Ishikawa (cell line): ENCODE measurements around the gene SLC5A12.

Experiments
- EP300 ChIP-seq: IDR thresholded peaks from 2 replicates; pipeline ENCODE4 v1.6.1; 2012; ENCODE audit warnings: borderline replicate concordance
- RAD21 ChIP-seq: IDR thresholded peaks from 2 replicates; pipeline ENCODE4 v1.6.1; 2012; ENCODE audit warnings: low read depth
- TF ChIP-seq, protein P1 (sequence below): IDR thresholded peaks from 2 replicates; pipeline ENCODE4 v1.6.1; 2012; ENCODE audit warnings: low read depth, mild to moderate bottlenecking

GRCh38 chr11:26665036-26665435 is 56.8 kb downstream of the SLC5A12 start:
- TF ChIP-seq RAD21 = no peak
- TF ChIP-seq, protein P1, sequence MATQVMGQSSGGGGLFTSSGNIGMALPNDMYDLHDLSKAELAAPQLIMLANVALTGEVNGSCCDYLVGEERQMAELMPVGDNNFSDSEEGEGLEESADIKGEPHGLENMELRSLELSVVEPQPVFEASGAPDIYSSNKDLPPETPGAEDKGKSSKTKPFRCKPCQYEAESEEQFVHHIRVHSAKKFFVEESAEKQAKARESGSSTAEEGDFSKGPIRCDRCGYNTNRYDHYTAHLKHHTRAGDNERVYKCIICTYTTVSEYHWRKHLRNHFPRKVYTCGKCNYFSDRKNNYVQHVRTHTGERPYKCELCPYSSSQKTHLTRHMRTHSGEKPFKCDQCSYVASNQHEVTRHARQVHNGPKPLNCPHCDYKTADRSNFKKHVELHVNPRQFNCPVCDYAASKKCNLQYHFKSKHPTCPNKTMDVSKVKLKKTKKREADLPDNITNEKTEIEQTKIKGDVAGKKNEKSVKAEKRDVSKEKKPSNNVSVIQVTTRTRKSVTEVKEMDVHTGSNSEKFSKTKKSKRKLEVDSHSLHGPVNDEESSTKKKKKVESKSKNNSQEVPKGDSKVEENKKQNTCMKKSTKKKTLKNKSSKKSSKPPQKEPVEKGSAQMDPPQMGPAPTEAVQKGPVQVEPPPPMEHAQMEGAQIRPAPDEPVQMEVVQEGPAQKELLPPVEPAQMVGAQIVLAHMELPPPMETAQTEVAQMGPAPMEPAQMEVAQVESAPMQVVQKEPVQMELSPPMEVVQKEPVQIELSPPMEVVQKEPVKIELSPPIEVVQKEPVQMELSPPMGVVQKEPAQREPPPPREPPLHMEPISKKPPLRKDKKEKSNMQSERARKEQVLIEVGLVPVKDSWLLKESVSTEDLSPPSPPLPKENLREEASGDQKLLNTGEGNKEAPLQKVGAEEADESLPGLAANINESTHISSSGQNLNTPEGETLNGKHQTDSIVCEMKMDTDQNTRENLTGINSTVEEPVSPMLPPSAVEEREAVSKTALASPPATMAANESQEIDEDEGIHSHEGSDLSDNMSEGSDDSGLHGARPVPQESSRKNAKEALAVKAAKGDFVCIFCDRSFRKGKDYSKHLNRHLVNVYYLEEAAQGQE = no peak
- TF ChIP-seq EP300 = no peak
